NCI-H1694 (cell line): ENCODE data around the gene CAPRIN1.

ENCODE experiments used
- DNase-seq: peaks from one replicate; lab custom pipeline; 2025; lab: John Stamatoyannopoulos, UW

The CAPRIN1 gene

DNA sequence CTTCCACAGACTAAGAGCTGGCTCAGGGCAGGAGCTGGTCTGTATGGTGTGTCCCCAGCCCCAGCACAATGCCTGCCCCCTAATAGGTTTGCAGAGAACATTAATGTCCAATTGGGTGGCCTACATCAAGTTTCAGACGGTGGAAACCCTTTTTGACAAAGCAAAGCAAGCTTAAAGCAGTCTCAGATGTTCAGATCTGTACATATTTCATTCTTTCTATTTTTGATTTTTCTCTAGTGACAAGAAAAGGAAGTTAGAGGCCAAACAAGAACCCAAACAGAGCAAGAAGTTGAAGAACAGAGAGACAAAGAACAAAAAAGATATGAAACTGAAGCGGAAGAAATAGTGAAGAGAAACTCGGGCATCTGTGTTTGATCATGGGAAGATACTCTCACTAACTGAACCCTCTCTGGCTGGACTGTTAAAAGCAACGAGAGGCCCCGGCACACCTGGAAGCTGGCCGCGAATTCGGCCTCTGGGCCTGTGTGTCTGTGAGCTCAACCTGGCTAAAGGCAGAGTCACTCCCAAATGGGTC lies 94.4 kb downstream of the CAPRIN1 start:
- no peak for DNase-seq

DNA sequence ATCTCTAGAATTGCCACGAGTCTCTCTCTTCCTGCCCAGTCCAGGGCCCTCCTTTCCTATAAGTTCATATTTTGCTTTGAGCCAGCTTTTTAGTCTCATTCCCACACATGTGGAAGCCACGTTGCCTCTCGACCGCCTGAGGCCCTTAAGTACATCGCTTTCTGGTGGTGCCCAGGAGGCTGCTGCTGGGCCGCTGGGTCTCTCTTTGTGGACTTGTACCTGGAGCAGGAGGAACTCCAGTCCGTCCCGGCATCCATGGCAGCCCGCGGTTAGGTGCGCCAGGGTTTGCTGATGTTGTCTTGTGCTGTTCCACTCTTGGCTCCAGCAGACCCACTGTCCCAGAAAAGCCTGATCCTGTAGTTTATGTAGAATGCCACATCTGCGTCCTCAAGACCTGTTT lies 94.9 kb downstream of the CAPRIN1 start:
- no peak for DNase-seq

DNA sequence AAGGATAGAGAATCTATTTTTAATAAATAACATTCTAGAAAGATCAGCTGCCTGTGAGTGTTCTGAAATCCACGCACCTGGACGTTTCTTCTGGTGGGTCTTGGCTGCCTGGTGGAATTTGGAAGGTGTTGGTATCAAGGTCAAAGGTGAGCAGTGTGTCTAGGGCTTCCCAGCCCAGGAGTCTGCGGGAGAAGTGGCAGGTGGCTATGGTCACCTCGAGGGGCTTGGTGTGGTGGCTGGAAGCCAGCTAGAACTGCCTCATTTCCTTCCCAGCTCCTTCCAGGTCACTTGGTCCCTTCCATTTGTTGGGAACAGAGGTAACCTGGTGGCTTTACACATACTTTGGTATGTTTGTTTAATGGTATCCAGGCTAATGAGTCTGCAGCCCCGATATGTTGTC lies 95.3 kb downstream of the CAPRIN1 start:
- no peak for DNase-seq

DNA sequence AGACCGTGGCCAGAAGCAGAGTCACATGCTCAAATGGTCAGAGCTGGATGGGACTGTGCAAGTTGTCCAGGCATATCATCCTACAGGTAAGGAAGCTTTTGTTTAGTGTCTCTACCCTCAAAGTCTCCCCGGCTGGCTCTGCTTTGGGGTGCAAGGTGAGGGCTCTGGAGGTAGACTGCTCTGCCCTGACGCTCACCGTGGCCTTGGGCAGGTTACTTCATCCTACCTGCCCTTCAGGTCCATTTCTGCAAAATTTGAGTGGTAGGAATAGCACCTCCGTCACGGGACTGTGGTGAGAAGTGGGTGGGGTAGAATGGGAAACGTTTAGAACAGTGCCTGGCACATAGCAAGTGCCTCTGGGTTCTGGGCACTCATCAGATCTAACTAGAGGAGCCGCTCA lies 96.0 kb downstream of the CAPRIN1 start:
- no peak for DNase-seq

DNA sequence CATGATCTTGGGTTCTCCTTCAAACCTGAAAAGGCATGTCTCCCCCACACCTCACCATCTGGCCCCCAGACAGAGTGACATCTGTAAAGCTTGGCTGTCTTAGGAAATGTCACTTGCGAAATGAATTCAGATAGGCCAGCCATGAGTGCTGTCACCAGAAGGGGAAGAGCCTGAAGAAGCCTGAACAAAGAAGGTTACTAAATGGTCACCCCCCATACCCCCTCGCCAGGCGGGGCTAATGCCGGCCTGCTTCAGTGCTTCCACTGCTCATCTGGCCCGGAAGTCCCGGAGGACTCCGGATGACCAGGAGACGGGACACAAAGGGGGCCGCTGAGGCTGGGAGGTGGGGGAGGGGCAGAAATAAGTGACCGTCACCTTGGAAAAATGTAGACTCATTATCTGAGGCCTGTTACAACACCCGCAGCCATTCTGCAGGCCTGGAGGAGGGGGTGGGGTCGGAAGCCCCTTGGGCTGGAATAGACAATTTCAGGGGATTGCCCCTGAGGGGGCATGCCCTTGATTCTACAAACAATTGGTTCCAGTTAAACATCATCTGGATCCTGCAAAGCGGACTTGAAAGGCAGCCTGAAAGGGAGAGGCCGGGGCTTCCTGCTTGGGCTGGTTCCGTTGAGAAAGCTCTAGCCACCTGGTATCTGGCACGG lies 97.1 kb downstream of the CAPRIN1 start:
- no peak for DNase-seq

DNA sequence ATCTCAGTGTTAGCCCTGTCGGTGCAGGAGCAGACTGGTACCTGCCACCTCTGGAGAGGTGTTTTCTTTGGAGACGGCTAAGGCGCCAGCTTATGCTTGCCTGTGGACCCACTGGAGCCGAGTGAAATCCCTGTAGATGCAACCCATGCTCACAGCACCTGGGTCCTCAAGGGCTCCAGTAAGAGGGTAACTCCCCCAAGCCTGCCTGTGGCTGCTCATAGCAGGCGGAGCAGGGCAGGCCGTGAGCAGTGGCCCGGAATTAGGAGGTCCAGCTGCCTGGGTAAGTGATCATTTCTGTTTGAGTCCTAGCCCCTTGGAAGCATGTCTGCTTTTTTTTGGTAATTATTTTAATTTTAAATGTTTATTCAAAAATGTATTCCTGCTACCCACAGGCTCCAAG lies 97.7 kb downstream of the CAPRIN1 start:
- DNase-seq: no peak

DNA sequence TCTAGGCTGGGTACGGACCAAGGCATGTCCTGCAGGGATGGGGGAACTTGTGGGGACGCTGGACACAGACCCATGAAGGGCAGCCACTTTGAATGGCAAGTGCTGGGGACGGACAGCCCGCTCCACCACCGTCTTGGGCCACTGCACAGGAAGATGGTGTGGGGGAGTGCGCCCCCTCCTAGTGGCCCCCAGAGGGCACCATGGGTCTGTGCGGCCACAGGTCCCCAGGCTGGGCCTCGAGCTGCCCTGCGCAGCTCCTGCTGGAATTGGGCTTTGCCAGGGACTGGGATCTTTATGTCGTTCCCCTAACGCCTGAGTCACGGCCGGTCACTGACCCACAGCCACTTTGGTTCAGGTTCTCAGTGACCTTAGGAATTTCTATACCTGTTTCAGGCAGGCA lies 98.3 kb downstream of the CAPRIN1 start:
- no peak for DNase-seq

DNA sequence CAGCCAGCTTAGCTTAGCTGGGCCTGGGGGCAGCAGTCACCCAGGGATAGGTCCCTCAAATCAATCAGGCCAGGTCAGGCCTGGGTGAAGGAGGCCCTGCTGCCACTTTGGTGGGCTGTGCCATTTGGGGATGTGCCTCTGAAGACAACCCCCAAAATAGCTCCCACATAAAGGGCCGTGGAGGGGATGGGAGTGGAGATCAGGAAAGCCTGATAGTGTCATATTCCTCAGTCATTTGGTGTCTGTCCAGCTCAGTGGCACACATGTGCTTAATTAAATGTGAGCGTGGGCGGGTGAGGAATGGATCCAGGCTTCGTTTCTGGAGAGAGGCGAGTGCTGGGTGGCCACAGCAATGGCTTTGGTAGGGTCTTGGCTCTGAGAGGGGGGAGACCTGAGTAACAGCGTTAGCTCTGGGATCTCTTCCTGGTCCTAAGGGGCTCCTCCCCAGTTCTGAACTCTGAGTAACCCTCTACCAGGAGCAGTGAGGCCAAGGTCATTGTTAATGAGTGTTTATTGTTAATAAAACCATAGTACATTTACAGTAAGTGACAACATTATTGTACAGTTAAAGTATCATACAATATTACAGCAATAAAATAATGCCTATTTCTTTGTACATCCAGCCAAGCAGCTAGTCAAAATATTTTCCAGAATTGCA lies 99.1 kb downstream of the CAPRIN1 start:
- no peak for DNase-seq
